Measurements from ENCODE around the gene ITGAL. TPM values are rescaled to one million over a fixed set of nuclear protein-coding genes. Genes with fewer than 3 reads are reported as not detected.

ITGAL gene
- total and polyA plus RNA-seq, 2 of the 8 experiments (the other 6 are each of a cell fraction or from before 2014, with no cell fraction given) = not detected

- no peak for TF ChIP-seq NANOG (IDR thresholded peaks at IDR 0.05; ENCODE audit: insufficient read depth, low read depth, low read length, poor library complexity, severe bottlenecking)
- TF ChIP-seq SIX5 (IDR thresholded peaks at IDR 0.05; ENCODE audit: low read depth, low read length) = no peak
- TF ChIP-seq KDM1A (IDR thresholded peaks at IDR 0.05; ENCODE audit: borderline replicate concordance, low read length) = no peak
- TF ChIP-seq BCL11A (IDR thresholded peaks at IDR 0.05; ENCODE audit: low read depth in 2 of 2, low read length in 2 of 2) = no peak
- TF ChIP-seq SIN3A (conservative IDR thresholded peaks at IDR 0.05 in 1 of 2, IDR thresholded peaks at IDR 0.05 in 1 of 2; ENCODE audit: low read depth in 1 of 2, low read length in 2 of 2) = no peak
- TF ChIP-seq RAD21 (IDR thresholded peaks at IDR 0.05 in 1 of 2, conservative IDR thresholded peaks at IDR 0.05 in 1 of 2; ENCODE audit: low read depth in 2 of 2, low read length in 2 of 2) = peak; percentile 37 to 48; a peak in 3 of 4 replicates
- no peak for TF ChIP-seq HDAC6 (IDR thresholded peaks at IDR 0.05; ENCODE audit: low read depth, low read length)
- TF ChIP-seq CTBP2 (IDR thresholded peaks at IDR 0.05; ENCODE audit: borderline replicate concordance, insufficient read depth, insufficient read length, low read length) = no peak
- TF ChIP-seq HDAC2 (IDR thresholded peaks at IDR 0.05; ENCODE audit: borderline replicate concordance in 1 of 2, low read depth in 2 of 2, low read length in 2 of 2) = 0 out of 4 replicates have a peak, but pooled peaks have one; percentile 10 to 32
- no peak for TF ChIP-seq YY1 (IDR thresholded peaks at IDR 0.05; ENCODE audit: low read depth, low read length)
These were observed 42.0 kb upstream of the ITGAL start (continued) for GRCh38 chr16:30430428-30430970.
